HK-2 (cell line): Measurements from ENCODE around the gene SPATS2L.
A peak's percentile ranks its signal among the peaks of the same experiment; 100 is the strongest.

Experiments
- DNase-seq: peaks from one replicate; pipeline ENCODE4 v3.0.0-alpha.2; 2018; ENCODE audit not compliant: unreplicated experiment

The SPATS2L gene

GRCh38 chr2:200498402-200499162 is 192.1 kb downstream of the SPATS2L start:
- DNase-seq: no peak

- no peak for DNase-seq
Observed at GRCh38 chr2:200502196-200502595, 195.7 kb downstream of the SPATS2L start.

GRCh38 chr2:200506679-200507078 is 200.2 kb downstream of the SPATS2L start:
- DNase-seq: no peak

- DNase-seq: no peak
Observed at GRCh38 chr2:200507179-200507578, 200.7 kb downstream of the SPATS2L start.

GRCh38 chr2:200509235-200509611 is 202.7 kb downstream of the SPATS2L start:
- no peak for DNase-seq

- peak; percentile 91 for DNase-seq
Observed at GRCh38 chr2:200509612-200510433, 203.3 kb downstream of the SPATS2L start, which contains the start of gene KCTD18. Gene KCTD18, minus strand, starts transcription at chr2:200510068. Its CDS starts 3,052 bp downstream, at chr2:200507016.

- no peak for DNase-seq
Observed at GRCh38 chr2:200515155-200515554, 208.7 kb downstream of the SPATS2L start.

- DNase-seq: no peak
Observed at GRCh38 chr2:200523158-200523557, 216.7 kb downstream of the SPATS2L start.

GRCh38 chr2:200523604-200524003 is 217.1 kb downstream of the SPATS2L start:
- DNase-seq: no peak

GRCh38 chr2:200525066-200525465 is 218.6 kb downstream of the SPATS2L start:
- DNase-seq: no peak

- no peak for DNase-seq
Observed at GRCh38 chr2:200525551-200525881, 219.0 kb downstream of the SPATS2L start.

GRCh38 chr2:200525882-200526651 is 219.6 kb downstream of the SPATS2L start, which contains the start of gene SGO2:
Gene SGO2, plus strand, starts transcription at chr2:200526207. Its CDS starts 6,769 bp downstream, at chr2:200532976.
- DNase-seq: peak; percentile 95

- no peak for DNase-seq
Observed at GRCh38 chr2:200528228-200528627, 221.7 kb downstream of the SPATS2L start.
